Activated T-helper 1 cell treated with anti-CD3 and anti-CD28 coated beads, Interleukin-2, amount 50 U/mL, for 16 hours (primary cell): ENCODE measurements around the gene CCDC127.
"Not testable (repeated sequence)": the region's sequence is repeated elsewhere in the genome, so short reads cannot be mapped to it uniquely, and the experiment has no call there.

Experiments
- DNase-seq, 2 donors: peaks; one replicate each; pipeline ENCODE4 v3.0.0-alpha.2; 2020; ENCODE audit warnings: low read depth in 1 of 2, low spot score in 1 of 2

Gene CCDC127

DNA sequence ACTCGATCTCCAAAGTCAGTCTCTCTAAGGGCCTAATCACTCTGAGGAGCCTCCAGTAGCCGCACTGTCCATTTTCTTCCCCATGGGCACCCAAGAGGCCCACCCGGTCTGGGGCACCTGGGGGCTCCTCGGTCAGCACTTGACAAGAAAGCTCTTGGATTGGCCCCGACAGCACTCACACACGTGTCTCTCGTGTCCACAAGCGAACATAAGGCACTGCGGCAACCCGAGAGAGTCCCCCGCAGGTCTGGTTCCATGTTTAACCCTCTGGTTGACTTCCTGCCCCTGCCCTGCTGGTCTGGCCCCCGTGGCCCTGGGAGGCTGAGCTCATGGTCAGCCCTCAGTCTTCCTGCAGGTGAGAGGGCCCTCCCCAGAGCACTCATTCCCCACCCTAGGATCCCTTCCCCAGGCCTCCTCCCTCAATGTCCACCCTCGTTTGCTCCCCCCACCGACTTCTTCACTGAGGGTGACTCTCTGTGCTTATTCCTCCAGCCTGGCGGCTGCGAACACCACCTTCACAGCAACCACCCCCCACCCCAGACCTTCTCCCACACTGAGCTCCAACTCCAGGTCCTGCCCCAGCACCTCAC is 43.0 kb downstream of the CCDC127 start:
- DNase-seq: no peak

DNA sequence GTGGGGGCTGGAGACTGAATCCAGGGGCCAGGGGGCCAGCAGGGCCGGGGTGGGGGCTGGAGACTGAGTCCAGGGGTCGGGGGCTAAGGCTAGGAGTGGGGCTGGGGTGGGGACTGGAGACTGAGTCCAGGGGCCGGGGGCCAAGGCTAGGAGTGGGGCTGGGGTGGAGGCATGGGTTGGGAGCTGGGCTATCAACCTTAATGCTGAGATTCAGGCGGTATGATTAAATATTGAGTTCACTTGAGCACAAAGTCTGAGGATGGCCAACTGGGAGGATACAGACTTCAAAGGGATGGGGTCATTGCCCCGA is 43.7 kb downstream of the CCDC127 start:
- DNase-seq: no peak

DNA sequence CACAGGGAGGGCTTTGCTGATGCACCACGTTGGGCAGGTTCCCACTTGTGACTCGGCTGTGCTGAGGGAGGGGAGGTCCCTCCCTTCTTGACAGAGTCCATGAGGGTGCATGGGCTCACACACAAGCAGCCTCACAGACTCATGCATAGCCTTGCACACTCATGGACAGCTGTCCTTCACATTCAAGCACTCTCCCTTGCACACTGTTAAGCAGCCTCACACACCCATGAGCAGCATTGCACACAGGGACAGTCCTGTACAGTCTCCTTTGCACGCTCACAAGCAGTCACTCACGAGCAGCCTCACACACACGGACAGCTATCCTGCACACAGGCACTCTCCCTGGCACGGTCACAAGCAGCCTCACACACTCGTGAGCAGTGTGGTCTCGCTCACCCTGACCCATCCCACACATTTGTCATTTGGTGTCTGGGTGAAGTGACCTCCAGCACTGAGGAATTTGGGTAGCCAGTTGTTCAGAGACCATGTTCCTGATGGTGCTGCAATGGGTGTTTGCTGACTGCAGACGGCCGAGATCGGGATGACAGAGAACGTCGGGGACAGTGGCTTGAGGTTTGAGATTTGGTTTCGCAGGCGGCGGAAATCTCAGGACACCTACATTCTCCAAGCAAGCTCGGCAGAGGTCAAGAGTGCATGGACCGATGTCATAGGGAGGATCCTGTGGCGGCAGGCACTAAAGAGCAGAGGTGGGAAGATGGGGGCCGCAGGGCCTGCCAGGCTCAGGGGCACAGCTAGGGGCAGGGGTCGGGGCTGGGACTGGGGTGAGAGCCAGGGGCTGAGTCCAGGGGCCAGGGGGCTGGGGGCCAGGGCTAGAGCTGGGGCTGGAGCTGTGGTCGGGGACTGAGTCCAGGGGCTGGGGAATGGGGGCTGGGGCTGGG is 44.3 kb downstream of the CCDC127 start:
- DNase-seq: no peak

DNA sequence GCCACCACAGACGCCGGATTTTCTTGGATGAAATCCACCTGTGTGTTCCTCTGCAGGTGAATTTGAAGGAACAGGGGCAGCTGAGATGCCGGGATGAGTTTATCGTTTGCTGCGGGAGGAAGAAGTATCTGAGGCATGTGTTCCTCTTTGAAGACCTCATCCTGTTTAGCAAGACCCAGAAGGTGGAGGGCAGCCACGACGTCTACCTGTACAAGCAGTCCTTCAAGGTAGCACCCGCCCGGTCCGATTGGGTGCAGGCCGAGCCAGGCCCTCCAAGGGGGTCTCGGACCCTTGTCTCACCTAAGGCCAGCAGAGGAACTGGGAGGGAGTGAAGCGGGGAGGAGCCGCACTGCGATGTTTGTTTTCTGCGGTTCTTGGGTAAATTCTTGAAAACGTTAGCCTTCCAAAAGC is 45.1 kb downstream of the CCDC127 start:
- no peak for DNase-seq

DNA sequence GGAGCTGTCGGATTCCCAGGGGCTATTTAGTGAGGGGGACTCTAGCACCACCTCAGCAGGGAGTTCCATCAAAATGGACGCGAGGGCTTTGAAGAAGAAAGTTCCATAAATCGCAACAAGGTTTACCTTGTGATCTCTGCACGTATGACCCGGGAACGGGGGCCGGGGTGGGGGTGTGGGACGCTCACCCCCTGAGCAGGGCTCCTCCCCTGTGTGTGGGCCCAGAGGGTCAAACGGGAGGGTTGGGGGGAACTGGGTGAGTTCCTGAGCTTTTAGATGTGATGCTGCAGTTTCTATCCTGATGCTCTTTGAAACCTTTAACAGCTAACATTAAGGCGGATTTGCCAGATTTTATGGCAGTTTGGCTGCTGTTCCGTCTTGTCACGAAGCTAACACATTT is 45.5 kb downstream of the CCDC127 start:
- no peak for DNase-seq

DNA sequence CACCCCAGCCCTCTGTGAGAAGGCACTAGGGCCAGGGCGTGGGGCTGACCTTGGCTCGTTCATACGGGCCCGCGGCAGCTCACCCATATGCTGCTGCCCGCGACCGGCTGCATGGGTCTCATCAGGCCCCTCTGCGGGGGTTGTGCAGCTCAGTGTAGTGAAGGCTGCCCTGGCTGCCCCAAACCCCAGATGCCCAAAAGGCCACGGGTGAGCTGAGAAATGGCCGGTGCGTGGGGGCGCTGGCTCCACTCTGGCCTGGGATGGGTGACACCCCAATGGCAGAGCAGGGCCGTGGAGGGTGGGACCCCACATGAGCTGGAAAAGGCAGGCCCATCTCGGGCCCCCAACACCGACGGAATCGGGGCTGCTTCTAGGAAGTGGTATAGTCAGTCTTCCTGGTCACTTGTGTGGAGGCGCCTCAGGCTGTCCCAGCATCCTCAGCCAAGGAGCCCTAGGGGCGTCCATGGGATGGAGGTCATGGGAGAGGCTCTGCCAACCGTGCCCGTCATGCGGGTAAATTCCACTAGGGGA is 46.1 kb downstream of the CCDC127 start:
- DNase-seq: no peak

DNA sequence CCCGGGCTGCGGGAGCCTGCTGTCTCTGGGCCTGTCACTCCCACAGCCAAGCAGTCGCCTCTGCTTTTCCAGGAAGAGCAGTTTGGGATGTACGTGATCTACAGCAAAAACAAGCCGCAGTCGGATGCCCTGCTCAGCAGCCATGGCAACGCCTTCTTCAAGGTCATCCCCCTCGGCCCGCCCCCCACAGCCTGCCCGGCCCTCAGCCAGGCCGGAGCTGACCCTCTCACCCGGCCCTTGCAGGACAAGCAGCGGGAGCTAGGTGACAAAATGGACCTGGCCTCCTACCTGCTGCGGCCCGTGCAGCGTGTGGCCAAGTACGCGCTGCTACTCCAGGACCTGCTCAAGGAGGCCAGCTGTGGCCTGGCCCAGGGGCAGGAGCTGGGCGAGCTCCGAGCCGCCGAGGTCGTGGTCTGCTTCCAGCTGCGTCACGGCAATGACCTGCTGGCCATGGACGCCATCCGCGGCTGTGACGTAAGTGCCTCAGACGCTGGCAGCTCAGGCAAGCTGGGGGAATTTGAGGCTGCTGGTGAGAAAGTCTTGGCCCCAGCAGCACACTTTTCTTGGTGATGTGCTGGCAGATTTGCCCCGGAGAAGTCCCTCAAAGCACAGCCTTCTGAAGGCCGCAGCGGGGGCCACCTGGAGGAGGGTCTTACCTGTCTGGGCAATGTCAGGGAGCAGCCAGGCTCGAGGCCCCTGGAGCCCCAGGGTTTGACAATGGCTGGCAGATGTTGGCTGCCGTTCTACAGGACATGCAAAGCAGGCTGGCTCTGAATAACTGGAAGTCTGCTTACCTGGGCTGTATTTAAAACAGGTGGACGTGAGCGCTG is 46.8 kb downstream of the CCDC127 start:
- no peak for DNase-seq

DNA sequence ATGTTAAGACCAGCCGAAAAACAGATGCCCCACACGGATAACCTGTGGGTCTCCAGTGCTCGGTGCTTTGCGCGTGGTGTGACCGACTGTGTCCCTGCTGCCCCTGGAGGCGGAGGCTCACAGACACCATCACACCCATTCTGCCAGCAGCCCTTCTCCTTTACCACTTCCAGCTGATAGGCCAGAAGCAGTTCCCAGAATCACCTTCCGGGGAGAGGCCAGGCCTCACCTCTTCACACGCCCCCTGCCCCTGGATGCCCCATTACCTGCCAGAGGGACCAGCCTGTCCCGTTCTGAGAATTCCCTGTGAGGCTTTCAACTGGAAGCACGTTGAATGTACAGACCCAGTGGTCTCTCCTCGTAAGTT is 48.2 kb downstream of the CCDC127 start:
- DNase-seq: no peak

DNA sequence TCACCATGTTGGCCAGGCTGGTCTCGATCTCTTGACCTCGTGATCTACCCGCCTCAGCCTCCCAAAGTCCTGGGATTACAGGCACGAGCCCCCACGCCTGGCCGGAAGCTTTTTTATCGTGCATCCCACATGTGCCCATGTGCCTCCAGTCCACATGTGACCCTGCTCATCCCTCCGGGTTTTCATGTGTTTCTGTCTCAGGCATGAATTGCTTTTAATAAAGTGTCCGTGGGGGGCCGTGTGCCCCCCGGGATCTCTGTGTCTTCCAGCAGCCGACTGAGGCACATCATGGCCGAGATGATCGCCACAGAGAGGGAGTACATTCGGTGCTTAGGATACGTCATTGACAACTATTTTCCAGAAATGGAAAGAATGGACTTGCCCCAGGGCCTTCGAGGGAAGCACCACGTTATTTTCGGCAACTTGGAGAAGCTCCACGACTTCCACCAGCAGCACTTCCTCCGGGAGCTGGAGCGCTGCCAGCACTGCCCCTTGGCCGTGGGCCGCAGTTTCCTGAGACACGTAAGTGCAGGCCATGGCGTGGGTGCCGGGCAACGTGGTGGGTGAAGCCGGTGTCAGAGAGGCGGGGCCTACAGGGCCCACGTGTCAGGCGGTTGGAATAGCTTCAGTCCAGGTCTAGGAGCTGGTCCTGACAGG is 48.8 kb downstream of the CCDC127 start:
- DNase-seq: no peak

DNA sequence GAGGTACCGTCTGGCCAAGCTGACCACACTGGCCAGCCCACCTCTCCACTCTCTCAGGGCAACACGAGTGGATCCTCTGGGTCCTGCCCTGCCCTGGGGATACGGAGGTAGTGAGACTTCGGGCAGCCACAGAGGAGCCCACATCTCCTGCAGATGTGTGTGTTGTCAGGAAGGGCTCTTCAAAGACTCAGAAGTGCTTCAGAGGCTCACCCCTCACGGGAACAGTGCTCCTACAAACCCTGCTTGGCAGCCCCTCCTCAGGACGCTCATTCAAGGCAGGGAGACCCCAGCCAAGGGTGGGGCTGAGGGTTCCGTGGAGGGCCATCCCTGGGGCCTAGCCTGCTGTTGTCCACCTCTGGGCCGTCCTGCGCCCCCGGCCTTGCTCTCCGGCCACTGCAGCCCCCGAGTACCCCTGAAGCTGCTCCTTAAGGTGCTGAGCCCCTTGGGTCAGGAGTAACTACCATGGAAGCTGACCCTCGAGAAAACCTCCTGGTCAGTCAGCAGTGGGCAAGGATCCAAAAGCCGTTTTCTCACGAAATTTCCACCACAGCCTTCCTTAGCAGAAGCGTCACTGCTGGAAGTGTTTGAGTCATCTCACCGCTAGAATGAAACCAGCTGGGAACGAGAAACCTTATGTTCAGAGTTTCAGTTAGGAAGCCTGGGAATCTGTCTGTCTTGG is 49.8 kb downstream of the CCDC127 start:
- DNase-seq: no peak

DNA sequence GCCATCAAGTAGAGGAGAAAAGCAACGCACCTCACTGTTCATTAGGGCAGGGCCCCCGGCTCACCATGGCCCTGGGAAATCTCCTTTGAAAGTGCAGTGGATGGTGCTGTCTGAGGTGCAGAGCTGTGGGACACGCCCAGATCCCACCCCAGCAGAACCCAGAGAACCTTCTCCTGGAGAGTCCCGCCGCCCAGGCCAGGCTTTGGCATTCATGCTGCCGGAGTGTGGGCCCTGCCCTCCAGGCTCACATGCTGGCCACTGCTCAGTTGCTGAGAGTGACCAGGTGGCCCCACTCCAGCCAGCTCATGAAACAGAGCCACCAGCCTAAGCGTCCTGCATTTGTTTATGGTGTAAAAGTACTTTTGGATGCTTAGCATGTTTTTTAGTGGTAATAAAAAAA is 50.4 kb downstream of the CCDC127 start:
- no peak for DNase-seq

DNA sequence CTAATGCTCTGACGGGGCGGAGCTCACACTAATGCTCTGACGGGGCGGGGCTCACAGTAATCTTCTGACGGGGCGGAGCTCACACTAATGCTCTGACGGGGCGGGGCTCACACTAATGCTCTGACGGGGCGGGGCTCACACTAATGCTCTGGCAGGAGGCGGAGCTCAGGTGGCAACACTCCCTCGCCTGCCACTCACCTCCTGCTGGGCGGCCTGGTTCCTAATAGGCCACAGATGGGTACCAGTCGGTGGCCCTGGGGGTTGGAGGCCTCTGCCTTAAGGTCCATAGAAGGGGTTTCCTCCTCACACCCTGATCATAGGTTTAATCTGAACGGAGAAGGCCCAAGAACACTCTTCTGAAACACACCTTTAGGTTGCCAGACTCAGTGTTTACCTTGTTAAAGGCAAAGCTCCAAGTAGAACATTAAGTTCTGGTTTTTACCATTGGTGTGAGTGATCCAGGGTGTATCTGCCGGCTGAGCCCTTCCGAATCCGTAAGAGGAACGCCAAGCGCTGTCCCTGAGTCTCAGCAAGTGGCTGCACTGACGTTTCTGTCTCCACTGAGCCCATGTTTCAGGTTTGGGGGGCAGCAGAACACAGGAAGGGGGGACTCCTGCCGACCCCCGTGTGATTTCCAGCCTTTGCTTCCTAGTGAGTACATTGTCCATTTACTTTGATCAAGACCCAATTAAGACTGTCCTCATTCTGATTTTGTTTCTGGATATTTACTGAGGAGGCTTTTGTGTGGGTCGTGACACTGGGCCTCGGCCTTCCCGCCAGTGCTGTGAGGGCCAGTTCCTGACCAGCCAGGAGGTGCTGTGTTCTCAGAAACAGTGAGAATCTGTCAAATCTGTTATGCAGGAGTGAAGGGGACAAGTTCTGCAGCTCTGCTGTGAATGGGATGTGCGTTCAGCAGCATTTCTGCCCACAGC is 51.2 kb downstream of the CCDC127 start:
- DNase-seq: no peak

DNA sequence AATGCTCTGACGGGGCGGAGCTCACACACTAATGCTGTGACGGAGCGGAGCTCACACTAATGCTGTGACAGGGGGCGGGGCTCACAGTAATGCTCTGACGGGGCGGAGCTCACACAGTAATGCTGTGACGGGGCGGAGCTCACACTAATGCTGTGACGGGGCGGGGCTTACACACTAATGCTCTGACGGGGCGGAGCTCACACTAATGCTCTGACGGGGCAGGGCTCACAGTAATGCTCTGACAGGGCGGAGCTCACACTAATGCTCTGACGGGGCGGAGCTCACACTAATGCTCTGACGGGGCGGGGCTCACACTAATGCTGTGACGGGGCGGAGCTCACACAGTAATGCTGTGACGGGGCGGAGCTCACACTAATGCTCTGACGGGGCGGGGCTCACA is 53.2 kb downstream of the CCDC127 start:
- not testable (repeated sequence) for DNase-seq

DNA sequence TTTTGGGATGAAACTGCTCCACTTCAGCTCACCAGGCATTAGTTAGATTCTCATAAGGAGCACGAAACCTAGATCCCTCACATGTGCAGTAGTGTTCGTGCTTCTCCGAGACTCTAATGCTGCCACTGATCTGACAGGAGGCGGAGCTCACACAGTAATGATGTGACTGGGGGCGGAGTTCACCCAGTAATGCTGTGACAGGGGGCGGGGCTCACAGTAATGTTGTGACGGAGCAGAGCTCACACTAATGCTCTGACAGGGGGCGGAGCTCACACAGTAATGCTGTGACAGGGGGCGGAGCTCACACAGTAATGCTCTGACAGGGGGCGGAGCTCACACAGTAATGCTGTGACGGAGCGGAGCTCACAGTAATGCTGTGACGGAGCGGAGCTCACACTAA is 53.7 kb downstream of the CCDC127 start:
- no peak for DNase-seq

DNA sequence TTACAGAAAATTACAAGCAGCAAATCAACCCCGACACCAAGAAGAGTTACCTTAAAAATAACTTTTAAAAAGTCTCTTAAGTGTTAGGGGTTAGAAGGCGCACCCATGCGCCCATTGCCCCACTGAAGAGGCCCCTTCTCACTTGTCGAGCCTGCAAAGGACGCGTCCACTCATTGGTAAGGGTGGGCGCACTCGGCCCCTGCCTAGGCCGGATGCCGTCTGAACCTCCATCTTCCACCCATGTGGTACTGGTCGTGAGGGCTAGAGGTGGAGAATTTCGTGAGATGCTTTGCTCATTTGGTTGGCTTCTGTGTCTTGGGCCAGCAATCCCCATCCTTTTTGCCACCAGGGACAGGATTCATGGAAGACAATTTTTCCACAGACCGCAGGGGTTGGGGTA is 54.1 kb downstream of the CCDC127 start:
- DNase-seq: no peak

DNA sequence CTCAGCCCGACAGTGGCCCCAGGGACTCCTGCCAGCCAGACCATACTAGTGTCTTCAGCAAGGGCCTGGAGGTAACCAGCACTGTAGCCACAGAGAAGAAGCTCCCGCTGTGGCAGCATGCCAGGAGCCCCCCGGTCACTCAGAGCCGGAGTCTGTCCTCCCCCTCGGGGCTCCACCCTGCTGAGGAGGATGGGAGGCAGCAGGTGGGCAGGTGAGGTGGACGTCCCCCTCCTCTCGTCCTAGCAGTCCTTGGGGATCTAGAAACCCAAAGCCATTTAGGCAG is 54.7 kb downstream of the CCDC127 start:
- no peak for DNase-seq

DNA sequence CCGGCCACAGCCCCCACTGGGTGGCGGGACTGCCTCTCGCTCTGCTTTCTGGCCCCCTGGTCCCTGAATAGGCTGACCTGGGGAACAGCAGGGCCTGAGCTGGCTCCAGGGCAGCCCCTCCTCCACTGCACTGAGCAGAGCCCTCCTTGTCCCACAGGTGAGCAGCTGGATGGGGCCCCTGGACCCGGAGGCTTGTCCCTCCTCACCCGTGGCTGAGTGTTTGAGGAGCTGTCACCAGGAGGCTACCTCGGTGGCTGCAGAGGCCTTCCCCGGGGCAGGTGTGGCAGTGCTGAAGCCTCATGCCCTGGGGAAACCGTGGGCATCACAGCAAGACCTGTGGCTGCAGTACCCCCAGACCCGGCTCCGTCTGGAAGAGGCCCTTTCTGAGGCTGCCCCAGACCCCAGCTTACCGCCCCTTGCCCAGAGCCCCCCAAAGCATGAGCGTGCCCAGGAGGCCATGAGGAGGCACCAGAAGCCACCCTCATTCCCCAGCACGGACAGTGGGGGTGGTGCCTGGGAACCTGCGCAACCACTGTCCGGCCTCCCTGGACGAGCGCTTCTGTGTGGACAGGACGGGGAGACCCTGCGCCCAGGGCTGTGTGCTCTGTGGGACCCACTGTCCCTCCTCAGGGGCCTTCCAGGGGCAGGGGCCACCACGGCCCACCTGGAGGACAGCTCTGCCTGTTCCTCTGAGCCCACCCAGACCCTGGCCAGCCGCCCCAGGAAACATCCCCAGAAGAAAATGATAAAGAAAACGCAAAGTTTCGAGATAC is 55.2 kb downstream of the CCDC127 start:
- no peak for DNase-seq

DNA sequence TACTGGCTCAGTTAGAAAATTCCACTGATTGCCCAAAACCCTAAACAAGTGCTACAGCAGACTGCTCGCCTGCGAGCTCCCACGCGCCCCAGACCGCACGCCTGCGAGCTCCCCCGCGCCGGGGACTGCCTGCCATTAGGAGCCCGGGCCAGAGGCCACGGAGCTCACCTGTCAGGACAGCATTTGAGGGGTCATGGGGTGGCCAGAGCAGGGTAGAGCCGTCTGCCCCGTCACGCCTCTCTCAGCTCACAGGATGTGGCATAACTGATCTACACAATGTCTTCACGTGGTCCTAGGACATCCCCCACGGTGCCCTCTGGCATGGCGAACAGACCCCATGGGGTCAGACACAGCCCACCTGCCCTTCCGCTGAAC is 55.8 kb downstream of the CCDC127 start:
- no peak for DNase-seq

DNA sequence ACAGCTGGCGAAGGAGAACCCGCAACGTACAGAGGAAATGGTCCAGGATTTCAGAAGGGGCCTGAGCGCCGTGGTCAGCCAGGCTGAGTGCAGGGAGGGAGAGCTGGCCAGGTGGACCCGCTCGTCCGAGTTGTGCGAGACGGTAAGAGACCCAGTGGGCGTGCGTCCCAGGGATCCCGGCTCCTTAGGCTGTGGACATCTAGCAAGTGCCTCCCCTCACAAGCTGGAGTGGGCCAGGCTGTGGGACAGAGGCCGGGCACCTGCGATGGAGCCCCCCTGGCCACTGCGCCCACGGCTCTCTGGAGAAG is 56.2 kb downstream of the CCDC127 start:
- DNase-seq: no peak
